Keratinocyte (primary cell): Measurements from ENCODE around the gene BTN3A1. TPM values are rescaled to one million over a fixed set of nuclear protein-coding genes. Genes with fewer than 3 reads are reported as not detected.
"Not testable (repeated sequence)": the region's sequence is repeated elsewhere in the genome, so short reads cannot be mapped to it uniquely, and the experiment has no call there.

ENCODE experiments used
- DNase-seq: peaks from one replicate; pipeline ENCODE4 v3.0.0-alpha.2; 2011; ENCODE audit warnings: low read depth, missing footprints, low spot score
- FAIRE-seq: peaks from 2 replicates; lab custom pipeline; 2011; peaks lifted over from hg19 to GRCh38; lab: Jason Lieb, UNC
- H2AFZ ChIP-seq: 2 replicates; pipeline ENCODE4 v1.6.0; 2012; ENCODE audit warnings: low read length, control low read depth, inconsistent platforms; ENCODE audit not compliant: control insufficient read depth
- H3K27ac ChIP-seq: 2 replicates; pipeline ENCODE4 v1.5.1; 2011; ENCODE audit warnings: low read length; ENCODE audit not compliant: control insufficient read depth, insufficient read depth
- H3K27me3 ChIP-seq: 3 replicates; pipeline ENCODE4 v1.6.0; 2011; ENCODE audit warnings: low read length; ENCODE audit not compliant: control insufficient read depth, insufficient read depth; ENCODE audit errors: extremely low read depth
- H3K36me3 ChIP-seq, 2 experiments: 2 replicates in 1 of 2; 3 replicates in 1 of 2; pipeline ENCODE4 v1.5.1; 2011; ENCODE audit warnings: low read length in 2 of 2, mild to moderate bottlenecking in 1 of 2; ENCODE audit not compliant: control insufficient read depth in 2 of 2, insufficient read depth in 2 of 2; ENCODE audit errors: extremely low read depth in 1 of 2
- H3K4me1 ChIP-seq: 3 replicates; pipeline ENCODE4 v1.5.1; 2011; ENCODE audit warnings: low read length; ENCODE audit not compliant: control insufficient read depth, insufficient read depth; ENCODE audit errors: extremely low read depth
- H3K4me2 ChIP-seq: 3 replicates; pipeline ENCODE4 v1.6.0; 2011; ENCODE audit warnings: low read depth, low read length; ENCODE audit not compliant: control insufficient read depth, insufficient read depth; ENCODE audit errors: extremely low read depth
- H3K4me3 ChIP-seq, 3 experiments: fragments of 200-600 bp in 1 of 3; sonication (generic) in 1 of 3; 2 replicates in 2 of 3; 3 replicates in 1 of 3; pipeline ENCODE4 v1.5.1; 2011 to 2016; ENCODE audit warnings: low read length in 3 of 3, mild to moderate bottlenecking in 3 of 3, control low read depth in 2 of 3, inconsistent platforms in 1 of 3, low read depth in 1 of 3, mixed read lengths in 1 of 3, mixed run types in 1 of 3, moderate library complexity in 1 of 3; ENCODE audit not compliant: control insufficient read depth in 2 of 3, insufficient read depth in 2 of 3; ENCODE audit errors: extremely low read depth in 1 of 3
- H3K79me2 ChIP-seq: 2 replicates; pipeline ENCODE4 v1.6.0; 2012; ENCODE audit warnings: low read length; ENCODE audit not compliant: control insufficient read depth, insufficient read depth
- H3K9ac ChIP-seq: 3 replicates; pipeline ENCODE4 v1.6.0; 2011; ENCODE audit warnings: low read length; ENCODE audit not compliant: control insufficient read depth, insufficient read depth; ENCODE audit errors: extremely low read depth
- H3K9me1 ChIP-seq: 3 replicates; pipeline ENCODE4 v1.6.0; 2011; ENCODE audit warnings: low read length; ENCODE audit not compliant: control insufficient read depth, insufficient read depth; ENCODE audit errors: extremely low read depth
- H3K9me3 ChIP-seq: 2 replicates; pipeline ENCODE4 v1.5.1; 2012; ENCODE audit warnings: low read depth, low read length; ENCODE audit not compliant: control insufficient read depth
- H4K20me1 ChIP-seq: 3 replicates; pipeline ENCODE4 v1.6.0; 2011; ENCODE audit warnings: low read length; ENCODE audit not compliant: control insufficient read depth, insufficient read depth; ENCODE audit errors: extremely low read depth
- EZH2 ChIP-seq: IDR thresholded peaks from one replicate; pipeline ENCODE4 v1.6.1; 2012; ENCODE audit warnings: inconsistent platforms, mild to moderate bottlenecking, low read length, moderate library complexity
- dilution Hi-C: fragments of 300-500 bp; cut with MboI; formaldehyde crosslinking; loops from one replicate; pipeline ENCODE4 v1.7.0; 2020; ENCODE audit warnings: low sequenced_read_pairs; ENCODE audit not compliant: extremely low pct_ligation_motif_present
- polyA plus RNA-seq, 5 experiments: library from polyadenylated mRNA; depleted of rRNA in 3 of 5; stranded (reverse) in 3 of 5; stranded (forward) in 1 of 5; unstranded in 1 of 5; fragments of >200 nt; gene quantifications; 1 replicate in 1 of 5; 2 replicates in 3 of 5; 3 replicates in 1 of 5; pipeline versions ENCODE4 v1.2.1 to v1.2.3, GENCODE V29; 2011 to 2012; ENCODE audit warnings: missing spikeins in 2 of 5, low read depth in 1 of 5, low replicate concordance in 1 of 5
- TF ChIP-seq, protein P1 (sequence below), 3 experiments: IDR thresholded peaks in 1 of 3; conservative IDR thresholded peaks in 1 of 3; optimal IDR thresholded peaks in 1 of 3; 2 replicates in 2 of 3; 3 replicates in 1 of 3; pipeline versions ENCODE3 to v1.5.1; 2011; ENCODE audit warnings: low read length in 3 of 3, mild to moderate bottlenecking in 3 of 3, moderate library complexity in 2 of 3, control low read depth in 1 of 3, inconsistent platforms in 1 of 3; ENCODE audit not compliant: insufficient read depth in 2 of 3; ENCODE audit errors: extremely low read depth in 1 of 3

BTN3A1 gene
- polyA plus RNA-seq, 1 donor (not counting 4 experiments of a cell fraction or from before 2014, with no cell fraction given) = 6.9 TPM

DNA sequence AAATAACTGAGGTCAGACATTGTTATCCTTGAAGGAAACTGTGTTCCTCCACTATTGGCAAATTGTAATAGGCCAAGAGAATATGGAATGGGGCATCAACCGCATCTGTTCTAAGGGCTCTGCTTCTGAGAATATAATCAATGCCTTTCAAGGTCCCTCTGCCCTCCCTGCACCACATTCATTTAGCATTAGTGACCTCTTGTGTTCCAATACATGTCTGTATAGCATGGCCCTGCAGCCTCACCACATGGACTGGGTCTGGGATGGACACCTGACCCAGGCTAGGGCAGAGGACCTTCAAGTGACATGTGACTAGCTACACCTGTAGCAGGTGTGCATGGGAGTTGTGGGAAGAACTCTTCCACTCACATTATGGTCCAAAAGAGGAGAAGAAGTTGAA is 14.2 kb downstream of the BTN3A1 start:
- H3K36me3 ChIP-seq = no peaks in the 10 kb centered on the region
- H3K4me1 ChIP-seq = peaks cover 8% of the 10 kb centered on the region
- H2AFZ ChIP-seq = no peak overlapping the region
- H3K79me2 ChIP-seq = no peaks in the 10 kb centered on the region
- no peak overlapping the region for H3K27ac ChIP-seq
- H3K4me2 ChIP-seq = no peak overlapping the region
- DNase-seq (no peak), FAIRE-seq (no peak)
- H3K9me1 ChIP-seq = no peaks in the 10 kb centered on the region
- H4K20me1 ChIP-seq = no peaks in the 10 kb centered on the region
- no peak for TF ChIP-seq EZH2
- TF ChIP-seq, protein P1, sequence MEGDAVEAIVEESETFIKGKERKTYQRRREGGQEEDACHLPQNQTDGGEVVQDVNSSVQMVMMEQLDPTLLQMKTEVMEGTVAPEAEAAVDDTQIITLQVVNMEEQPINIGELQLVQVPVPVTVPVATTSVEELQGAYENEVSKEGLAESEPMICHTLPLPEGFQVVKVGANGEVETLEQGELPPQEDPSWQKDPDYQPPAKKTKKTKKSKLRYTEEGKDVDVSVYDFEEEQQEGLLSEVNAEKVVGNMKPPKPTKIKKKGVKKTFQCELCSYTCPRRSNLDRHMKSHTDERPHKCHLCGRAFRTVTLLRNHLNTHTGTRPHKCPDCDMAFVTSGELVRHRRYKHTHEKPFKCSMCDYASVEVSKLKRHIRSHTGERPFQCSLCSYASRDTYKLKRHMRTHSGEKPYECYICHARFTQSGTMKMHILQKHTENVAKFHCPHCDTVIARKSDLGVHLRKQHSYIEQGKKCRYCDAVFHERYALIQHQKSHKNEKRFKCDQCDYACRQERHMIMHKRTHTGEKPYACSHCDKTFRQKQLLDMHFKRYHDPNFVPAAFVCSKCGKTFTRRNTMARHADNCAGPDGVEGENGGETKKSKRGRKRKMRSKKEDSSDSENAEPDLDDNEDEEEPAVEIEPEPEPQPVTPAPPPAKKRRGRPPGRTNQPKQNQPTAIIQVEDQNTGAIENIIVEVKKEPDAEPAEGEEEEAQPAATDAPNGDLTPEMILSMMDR (optimal IDR thresholded peaks at IDR 0.05 in 1 of 3, IDR thresholded peaks at IDR 0.05 in 1 of 3, conservative IDR thresholded peaks at IDR 0.05 in 1 of 3; ENCODE audit: extremely low read depth in 1 of 3, insufficient read depth in 2 of 3, low read length in 3 of 3) = no peak
- dilution Hi-C loops = no loop called here
- H3K4me3 ChIP-seq = no peak overlapping the region
- H3K27me3 ChIP-seq = no peaks in the 10 kb centered on the region
- no peaks in the 10 kb centered on the region for H3K9me3 ChIP-seq
- H3K9ac ChIP-seq = no peak overlapping the region

DNA sequence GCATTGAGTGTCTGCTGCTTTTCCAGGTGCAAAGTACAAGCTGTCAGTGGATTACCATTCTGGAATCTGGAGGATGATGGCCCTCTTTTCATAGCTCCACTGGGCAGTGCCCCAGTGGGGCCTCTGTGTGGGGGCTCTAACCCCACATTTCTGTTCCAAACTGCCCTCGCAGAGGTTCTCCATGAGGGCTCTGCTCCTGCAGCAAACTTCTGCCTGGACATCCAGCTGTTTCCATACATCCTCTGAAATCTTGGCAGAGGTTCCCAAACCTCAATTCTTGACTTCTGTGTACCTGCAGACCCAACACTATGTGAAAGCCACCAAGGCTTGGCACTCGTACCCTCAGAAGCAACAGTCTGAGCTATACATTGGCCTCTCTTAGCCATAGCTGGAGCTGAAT is 16.0 kb downstream of the BTN3A1 start:
- H3K4me2 ChIP-seq, H3K27me3 ChIP-seq, H3K9ac ChIP-seq, H4K20me1 ChIP-seq, dilution Hi-C loops, H3K9me1 ChIP-seq, FAIRE-seq, H3K4me1 ChIP-seq, H3K79me2 ChIP-seq, H3K9me3 ChIP-seq, DNase-seq, H3K27ac ChIP-seq, H3K4me3 ChIP-seq, H3K36me3 ChIP-seq, H2AFZ ChIP-seq: not testable (repeated sequence)

DNA sequence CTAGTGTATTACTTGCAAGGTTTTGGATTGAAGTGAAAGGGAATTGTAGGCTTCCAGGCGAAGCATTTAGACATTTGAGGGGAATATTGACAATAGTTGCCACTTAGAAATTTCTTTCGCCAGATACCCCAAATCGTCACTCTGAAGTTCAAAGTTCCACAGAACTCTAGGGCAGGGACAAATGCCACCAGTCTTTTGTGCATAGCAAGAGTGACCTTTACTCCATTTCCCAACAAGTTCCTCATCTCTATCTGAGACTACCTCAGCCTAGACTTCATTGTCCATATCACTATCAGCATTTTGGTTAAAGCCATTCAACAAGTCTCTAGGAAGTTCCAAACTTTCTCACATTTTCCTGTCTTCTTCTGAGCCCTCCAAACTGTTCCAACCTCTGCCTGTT is 16.7 kb downstream of the BTN3A1 start:
- H3K4me3 ChIP-seq, dilution Hi-C loops, H4K20me1 ChIP-seq, H3K27ac ChIP-seq, H3K9me3 ChIP-seq, H3K9ac ChIP-seq, H3K36me3 ChIP-seq, H3K4me1 ChIP-seq, DNase-seq, H2AFZ ChIP-seq, H3K27me3 ChIP-seq, H3K4me2 ChIP-seq, H3K79me2 ChIP-seq, H3K9me1 ChIP-seq, FAIRE-seq: not testable (repeated sequence)
